Bone marrow (tissue), 2 donors: ENCODE measurements around the gene RAB4B.
"Not testable (repeated sequence)": the region's sequence is repeated elsewhere in the genome, so short reads cannot be mapped to it uniquely, and the experiment has no call there.

Experiments
- DNase-seq, 2 donors: peaks; one replicate each; lab custom pipeline; 2025; lab: John Stamatoyannopoulos, UW

The RAB4B gene, protein sequence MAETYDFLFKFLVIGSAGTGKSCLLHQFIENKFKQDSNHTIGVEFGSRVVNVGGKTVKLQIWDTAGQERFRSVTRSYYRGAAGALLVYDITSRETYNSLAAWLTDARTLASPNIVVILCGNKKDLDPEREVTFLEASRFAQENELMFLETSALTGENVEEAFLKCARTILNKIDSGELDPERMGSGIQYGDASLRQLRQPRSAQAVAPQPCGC

DNA sequence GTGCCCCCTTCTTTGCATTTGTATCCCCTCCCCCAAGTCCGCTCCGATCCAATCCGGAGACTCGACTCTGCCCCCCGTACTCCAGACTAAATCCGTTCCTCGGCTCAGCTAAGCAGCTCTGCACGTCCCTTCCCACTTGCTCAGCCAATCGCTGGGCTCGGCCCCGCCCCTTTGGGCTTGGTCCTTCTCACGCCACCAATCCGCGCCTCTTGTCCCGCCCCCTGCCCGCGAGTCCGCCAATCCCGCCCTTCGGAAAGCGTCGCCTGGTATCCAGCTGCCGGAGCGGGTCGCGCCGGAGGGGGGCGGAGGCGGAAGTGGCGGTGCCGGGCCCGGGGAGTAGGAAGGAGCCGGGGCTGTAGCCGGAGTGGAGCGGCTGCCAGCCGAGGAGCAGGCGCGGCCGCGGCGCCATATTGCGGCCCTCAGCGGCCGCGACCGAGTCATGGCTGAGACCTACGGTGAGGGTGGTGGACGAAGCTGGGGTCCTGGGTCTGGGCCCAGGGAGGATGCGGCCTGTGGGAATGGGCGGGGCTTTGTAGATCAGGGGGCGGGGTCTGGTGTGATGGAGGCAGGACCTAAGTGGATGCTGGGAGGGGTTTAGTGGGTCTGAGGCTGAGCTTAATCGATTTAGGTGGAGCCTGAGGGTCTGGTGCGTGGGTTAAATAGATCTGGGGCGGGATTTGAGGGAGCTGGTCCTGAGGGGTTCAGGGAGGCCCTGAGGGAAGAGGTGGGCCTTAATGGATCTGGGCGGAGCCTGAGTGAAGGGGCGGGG is at the start of gene RAB4B:
Gene RAB4B, plus strand, starts transcription at position 311 of the 769 bp plus-strand sequence. Its CDS starts 129 bp downstream, at position 440.
- peak; percentile 99 for DNase-seq

GRCh38 chr19:40730065-40730464 is 48.0 kb upstream of the RAB4B start:
- not testable (repeated sequence) for DNase-seq

GRCh38 chr19:40732304-40732703 is 45.7 kb upstream of the RAB4B start:
- not testable (repeated sequence) for DNase-seq

- DNase-seq: no peak
Observed at GRCh38 chr19:40733149-40733548, 44.9 kb upstream of the RAB4B start.

DNA sequence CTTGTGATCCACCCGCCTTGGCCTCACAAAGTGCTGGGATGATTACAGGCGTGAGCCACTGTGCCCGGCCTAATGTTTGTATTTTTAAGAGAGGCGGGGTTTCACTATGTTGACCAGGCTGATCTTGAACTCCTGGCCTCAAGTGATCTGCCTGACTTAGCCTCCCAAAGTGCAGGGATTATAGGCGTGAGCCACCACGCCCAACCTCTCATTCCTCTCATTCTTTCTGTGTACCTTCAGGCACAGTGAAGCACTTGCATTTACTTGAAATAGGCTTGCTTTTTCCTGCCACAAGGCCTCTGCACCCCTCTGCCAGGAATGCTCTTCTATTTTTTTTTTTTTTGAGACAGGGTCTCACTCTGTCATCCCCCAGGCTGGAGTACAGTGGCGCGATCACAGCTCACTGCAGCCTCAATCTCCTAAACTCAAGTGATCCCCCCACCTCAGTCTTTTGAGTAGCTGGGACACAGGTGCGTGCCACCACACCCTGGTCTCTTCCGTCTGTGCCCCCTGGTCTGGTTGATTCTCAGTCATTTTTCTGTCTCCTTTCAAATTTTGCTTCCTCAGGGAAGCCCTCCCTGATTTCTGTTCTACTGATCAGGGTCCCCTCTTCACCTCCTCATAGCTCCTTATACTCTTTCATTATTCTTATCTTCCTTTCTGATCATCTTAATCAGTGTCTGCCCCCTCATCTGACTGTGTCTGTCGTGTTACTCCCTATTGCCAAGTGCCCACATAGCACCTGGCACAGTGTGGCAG is 42.9 kb upstream of the RAB4B start:
- no peak for DNase-seq

- DNase-seq: no peak
Observed at GRCh38 chr19:40736661-40737060, 41.4 kb upstream of the RAB4B start.

DNA sequence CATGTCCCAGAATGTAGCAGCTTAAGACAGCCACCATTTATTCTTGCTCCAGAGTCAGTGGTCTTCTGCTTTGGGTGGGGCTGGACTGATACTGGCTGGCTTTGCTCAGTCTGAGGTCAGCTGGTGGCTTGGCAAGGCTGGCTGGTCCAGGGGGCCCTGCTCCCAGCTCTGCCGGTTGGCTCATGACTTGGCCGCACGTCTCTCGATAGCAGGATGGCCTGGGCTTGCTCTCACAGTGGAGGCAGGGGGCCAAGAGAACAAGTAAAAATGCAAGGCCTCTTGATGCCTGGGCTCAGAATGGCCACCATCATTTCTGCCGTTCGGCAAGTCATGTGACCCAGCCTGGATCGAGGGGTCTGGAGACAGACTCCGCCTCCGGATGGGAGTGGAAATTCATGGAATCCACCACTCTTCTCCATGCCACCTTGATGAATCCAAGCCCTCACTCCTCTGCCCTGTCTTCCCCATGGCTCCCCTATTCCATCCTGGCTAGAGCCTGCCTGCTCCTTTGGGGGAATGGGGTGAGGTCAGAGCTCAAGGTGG is 40.9 kb upstream of the RAB4B start:
- DNase-seq: no peak

DNA sequence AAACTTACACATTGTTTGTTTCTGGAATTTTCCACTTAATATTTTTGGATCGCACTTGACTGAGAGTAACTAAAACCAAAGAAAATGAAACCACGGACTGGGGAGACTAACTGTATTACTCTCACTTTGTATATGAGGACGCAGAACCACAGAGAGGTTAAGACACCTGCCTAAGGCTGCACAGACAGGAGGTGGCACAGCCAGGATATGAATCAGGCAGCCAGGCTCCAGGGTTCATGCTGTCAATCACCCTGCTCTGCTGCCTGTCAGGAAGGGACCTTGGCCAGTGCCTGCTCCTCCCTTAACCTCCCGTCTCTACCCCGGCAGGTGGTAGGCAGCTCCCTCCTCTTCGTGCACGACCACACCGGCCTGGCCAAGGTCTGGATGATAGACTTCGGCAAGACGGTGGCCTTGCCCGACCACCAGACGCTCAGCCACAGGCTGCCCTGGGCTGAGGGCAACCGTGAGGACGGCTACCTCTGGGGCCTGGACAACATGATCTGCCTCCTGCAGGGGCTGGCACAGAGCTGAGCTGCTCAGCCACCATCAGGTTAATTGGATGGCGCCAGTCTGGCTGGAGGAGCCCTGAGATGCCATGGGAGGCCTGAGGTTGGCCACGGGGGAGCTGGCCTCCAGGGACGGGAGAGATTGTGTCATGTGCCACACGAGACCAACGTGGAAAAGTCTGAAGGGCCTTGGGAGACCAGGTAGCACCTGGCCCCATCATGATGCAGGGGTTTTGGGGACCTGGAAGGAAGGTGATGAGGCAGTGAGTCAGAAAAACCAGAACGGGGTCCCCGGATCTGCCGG is 38.8 kb upstream of the RAB4B start:
- no peak for DNase-seq

GRCh38 chr19:40739871-40740703 is 38.0 kb upstream of the RAB4B start:
- no peak for DNase-seq

DNA sequence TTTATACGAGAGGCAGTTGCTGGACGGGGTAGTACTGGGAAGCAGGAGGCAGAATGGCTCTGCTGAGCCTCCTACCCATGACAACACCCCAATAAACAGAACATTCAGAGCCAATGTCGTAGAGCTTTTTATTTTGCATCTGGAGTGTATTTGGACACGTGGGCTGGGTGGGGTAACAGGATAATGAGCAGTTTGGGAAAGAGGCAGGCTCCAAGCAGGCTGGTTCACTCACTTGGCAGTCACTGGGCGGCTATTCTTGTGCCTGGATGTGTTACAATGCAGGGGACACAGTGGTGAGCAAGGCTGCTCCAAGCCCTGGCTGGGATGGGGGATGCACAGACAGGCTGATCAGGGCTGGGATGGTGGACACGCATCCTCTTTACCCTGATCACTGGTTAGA is 37.3 kb upstream of the RAB4B start:
- no peak for DNase-seq

GRCh38 chr19:40741527-40742390 is 36.3 kb upstream of the RAB4B start:
- DNase-seq: no peak

DNA sequence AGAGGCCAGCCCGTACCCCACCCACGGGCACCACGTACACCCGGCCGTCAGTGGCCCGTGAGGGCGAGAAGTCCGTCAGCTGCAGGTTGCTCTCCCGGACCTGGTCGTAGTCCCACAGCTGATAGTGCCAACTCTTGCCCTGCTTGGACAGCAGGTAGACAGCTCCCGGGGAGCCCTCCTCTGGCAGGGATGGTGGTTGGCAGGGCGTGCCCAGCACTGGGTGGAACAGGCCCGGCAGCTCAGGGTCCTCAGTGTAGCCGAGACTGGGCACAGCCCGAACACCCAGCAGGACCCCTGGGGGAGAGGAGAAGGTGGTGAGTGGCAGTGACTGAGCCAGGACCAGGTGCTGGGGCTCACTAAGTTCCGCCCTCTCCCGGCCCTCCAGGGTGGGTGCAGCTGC is 35.6 kb upstream of the RAB4B start:
- no peak for DNase-seq

DNA sequence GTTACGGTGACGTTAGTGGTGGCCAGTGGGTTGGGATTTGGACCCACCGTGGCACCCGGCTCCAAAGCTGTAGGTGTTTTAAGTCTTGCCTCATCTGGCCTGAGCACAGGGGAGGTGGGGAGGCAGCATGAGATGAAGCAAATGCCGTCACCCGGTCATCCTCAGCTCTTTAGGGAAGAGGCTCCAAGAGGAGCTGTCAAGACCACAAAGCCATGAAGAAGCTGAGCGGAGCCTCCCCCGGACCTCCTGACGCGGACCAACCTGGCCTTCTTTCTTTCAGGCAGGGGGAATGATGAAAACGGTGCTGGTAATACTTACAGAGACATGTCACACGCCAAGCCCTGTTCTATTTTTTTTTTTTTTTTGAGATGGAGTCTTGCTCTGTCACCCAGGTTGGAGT is 35.2 kb upstream of the RAB4B start:
- DNase-seq: no peak

DNA sequence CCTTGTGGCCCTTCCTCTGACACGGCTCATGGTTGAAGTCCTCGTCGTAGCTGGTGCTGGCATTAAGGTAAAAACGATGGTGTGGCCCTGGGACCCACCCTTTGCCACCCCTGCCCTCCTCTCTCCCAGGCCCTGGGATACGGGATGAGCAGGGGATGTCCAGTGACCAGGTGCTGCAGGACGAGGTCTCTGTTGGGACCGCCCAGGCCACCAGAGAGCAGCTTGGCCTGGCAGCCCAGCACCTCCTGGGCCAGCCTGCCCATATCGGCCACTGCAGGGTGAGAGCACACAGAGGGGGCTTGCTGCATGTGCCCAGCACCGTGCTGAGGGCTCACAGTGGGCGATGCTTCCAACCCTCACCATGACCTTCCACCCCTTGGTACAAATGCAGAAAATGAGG is 34.1 kb upstream of the RAB4B start:
- no peak for DNase-seq

GRCh38 chr19:40744554-40745401 is 33.3 kb upstream of the RAB4B start:
- no peak for DNase-seq

DNA sequence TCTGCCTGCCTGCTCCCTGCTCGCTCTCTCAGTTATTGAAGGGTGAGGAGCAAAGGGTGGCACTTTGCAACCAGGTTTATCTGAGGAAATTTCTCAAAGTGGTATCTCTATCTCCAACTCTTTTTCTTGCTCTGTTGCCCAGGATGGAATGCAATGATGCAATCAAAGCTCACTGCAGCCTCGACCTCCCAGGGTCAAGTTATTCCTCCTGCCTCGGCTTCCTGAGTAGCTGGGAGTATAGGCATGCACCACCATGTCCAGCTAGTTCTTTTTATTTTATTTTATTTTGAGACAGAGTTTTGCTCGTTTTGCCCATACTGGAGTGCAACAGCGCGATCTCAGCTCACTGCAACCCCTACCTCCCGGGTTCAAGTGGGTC is 32.7 kb upstream of the RAB4B start:
- DNase-seq: no peak

DNA sequence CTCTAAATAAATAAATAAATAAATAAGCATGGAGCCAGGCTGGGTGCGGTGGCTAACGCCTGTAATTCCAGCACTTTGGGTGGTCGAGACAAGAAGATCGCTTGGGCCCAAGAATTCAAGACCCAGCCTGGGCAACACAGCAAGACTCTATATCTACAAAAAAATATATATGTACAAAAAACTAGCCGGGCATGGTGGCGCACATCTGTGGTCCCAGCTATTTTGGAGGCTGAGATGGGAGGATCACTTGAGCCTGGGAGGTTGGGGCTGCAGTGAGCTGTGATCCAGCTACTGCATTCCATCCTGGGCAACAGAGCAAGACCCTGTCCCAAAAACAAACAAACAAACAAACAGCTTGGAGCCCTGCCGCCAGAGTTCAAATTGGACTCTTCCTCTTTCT is 30.5 kb upstream of the RAB4B start:
- DNase-seq: no peak

GRCh38 chr19:40750058-40750873 is 27.8 kb upstream of the RAB4B start, which contains the start of gene ACTMAP:
TSS of gene ACTMAP (minus strand) at chr19:40750477. CDS start at chr19:40749803, 674 bp downstream.
- DNase-seq: peak; percentile 97 to 99
